HG03354 (cell line): ENCODE measurements around the gene NPC1L1.
"Not testable (repeated sequence)": the region's sequence is repeated elsewhere in the genome, so short reads cannot be mapped to it uniquely, and the experiment has no call there.

Source experiments
- ATAC-seq: cut with Tn5 transposase; IDR thresholded peaks from one replicate; pipeline ENCODE4 v1.9.1; 2021; ENCODE audit warnings: mild to moderate bottlenecking; ENCODE audit not compliant: unreplicated experiment, poor library complexity, severe bottlenecking

NPC1L1 gene

DNA sequence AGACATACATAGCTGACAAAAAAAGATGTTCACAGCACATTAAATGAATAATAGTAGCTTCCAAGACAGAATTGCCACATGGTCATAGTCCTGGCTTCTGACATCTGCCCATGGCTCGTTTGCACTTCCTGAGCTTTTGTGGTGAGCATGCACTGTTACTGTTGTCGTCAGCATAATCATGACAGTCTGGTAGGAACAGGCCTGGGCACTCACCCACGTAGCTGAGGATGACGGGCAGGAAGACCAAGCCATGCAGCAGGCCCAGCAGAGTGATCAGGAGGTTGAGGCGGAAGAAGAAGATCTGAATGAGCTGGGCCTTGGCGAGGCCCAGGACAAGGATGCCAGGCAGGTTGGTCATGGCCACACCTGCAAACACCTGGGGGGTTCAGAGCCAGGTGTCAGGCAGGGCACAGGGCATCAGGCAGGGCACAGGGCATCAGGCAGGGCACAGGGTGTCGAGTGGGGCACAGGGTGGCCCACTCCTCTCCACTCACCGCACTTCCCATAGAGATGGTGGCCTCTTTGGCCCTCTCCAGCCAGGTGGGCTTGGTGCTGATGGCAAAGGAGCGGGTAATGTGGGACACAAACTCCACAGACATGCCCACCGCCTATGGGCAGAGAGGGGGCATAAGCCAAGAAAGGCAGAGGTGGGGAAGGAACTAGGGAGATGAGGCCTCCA is 25.4 kb downstream of the NPC1L1 start:
- no peak for ATAC-seq

DNA sequence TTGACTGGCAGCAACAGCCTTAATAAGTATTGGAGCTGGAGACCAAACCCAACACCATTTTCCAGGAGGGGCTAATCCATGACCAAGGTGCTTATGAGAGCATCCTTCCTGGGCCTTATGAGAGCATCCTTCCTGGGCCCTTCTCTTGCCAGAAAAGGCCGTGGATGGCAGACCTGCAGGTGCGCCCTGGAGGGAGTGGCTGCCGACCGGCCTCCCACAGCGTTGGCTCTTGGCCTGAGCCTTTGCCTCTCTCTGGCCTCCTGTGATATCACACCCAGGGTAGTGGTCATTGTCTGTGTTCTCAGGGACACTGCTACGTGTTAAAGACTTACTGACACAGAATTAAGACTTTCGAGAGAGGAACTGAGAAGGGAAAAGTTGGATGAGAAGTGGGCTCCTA is 28.4 kb downstream of the NPC1L1 start:
- ATAC-seq: no peak

DNA sequence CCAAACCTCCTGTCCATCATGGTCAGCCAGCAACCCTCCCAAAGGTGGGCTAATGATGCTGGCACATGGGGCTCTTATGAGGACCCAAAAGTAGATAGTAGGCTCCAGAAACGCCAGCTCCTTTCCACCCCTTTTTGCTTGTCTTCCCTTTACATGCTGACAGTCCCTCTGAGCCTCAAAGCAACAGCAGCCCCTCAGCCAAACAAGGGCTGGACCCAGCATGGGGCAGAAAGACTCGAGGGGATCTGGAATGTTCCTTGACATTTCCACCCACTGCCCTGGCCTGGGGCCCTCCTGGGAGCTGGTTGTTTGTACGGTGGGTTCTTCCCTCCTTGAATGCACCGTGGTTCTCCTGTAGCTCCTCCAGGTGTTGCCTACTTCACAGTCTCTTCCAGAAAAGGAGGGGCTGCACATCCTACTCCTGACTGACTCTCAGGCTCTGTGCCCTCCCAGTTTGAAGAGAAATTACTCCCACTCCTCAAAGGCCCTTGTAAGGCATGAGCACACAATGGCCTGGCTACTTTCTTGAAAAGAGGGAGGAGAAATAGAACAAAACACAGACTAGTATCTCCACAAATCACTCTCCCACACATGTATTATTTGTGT is 29.2 kb downstream of the NPC1L1 start:
- ATAC-seq: no peak

DNA sequence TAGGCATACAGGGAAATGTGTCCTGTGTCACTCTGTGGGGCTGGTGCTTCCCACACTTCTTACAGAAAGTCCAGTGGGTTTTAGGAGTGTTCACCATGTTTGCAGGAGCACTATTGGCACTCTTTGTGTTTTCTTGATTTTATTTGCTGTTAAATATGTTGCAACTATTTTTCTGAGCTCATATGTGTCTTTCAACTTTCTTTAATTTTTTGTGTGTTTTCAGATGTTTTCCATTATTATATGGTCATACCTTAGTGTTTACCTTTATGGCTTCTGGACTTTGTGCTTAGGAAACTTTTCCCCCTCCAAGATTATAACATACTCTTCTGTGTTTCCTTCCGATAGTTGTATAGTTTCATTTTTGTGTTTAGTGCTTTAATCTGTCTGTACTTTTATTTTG is 29.9 kb downstream of the NPC1L1 start:
- no peak for ATAC-seq

DNA sequence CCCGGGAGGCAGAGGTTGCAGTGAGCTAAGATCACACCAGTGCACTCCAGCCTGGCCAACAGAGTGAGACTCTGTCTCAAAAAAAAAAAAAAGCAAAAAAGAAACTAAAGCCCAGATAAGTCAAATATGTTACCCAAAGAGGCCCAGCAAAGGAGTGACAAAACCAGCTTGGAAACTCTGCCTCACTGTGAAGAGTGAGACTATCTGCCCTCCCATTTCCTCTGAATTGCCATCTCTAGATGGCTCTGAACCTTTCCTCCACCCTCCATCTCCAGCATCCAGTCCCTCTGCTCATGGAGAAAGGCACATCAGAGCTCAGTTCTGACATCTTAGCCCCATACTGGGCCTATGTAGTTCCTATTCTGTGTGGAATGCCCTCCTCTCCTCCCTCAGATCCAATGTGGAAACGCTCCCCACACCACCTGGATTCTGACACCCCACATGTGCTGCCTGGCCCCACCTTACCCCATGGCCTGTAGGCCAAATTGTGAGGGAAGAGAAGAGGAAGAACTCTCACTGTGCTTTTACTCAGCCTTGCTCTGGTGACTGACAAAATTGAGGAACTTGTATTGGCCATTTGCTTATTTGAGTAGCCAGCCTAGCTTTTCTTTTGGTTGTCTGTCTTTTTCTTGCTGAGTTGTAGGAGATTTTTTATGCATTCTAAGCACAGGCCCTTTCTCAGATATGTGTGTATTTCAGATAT is 32.7 kb downstream of the NPC1L1 start:
- no peak for ATAC-seq

DNA sequence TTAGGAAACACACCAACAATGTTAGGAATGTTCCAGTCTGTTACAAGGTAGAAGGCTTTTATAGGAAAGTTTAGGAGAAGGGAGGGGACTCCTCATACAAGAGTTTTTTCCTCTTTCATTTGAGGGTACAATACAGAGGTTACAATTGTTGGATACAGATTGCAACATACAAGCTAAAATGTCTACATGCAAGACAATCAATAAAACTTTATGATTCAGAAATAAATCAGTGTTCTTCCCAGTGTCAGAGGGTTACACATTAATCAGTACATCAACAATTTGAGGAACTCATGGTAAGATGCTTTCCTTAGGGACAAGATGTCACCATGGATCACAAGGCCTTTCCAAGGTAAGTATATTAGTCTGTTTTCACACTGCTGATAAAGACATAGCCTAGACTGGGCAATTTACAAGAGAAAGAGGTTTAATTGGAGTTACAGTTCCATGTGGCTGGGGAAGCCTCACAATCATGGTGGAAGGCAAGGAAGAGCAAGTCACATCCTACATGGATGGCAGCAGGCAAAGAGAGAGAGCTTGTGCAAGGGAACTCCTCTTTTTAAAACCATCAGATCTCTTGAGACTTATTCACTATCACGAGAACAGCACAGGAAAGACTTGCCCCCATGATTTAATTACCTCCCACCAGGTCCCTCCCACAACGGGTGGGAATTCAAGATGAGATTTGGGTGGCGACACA is 34.4 kb downstream of the NPC1L1 start:
- ATAC-seq: not testable (repeated sequence)

DNA sequence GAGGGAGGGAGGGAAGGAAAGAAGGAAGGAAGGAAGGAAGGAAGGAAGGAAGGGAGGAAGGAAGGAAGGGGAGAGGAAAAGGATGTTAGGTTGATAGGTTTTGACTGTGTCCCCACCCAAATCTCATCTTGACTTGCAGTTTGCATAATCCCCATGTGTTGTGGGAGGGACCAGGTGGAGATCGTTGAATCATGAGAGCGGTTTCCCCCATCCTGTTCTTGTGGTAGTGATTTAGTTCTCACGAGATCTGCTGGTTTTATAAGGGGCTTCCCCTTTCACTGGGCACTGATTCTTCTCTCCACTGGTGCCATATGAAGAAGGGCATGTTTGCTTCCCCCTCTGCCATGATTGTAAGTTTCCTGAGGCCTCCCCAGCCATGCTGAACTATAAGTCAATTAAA is 35.5 kb downstream of the NPC1L1 start:
- no peak for ATAC-seq

DNA sequence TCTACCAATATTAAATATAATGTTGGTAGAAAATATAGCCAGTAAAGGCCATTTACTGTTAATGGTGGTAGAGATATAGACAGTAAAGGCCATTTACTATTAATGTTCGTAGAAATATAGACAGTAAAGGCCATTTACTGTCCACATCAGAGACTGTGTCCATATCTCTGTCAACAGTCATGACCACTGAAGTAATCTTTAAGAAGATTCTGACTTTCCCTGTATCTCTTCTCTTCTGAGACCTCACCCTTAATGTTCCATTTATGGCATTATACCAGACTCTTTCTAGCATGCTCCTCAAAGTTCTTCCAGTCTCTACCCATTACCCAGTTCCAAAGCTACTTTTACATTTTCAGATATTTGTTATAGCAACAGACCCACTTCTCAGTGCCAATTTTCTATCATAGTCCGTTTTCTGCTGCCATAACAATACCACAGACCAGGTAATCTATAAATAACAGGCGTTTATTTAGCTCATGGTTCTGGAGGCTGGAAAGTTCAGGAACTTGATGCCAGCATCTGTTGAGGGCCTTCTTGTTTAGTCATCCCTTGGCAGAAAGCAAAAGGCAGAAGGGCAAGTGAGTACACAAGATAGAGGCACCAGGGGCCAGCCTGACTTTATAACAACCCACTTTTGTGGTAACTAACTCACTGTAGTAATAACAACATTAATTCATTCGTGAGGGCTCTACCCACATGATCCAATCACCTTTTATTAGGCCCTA is 42.7 kb downstream of the NPC1L1 start:
- no peak for ATAC-seq

DNA sequence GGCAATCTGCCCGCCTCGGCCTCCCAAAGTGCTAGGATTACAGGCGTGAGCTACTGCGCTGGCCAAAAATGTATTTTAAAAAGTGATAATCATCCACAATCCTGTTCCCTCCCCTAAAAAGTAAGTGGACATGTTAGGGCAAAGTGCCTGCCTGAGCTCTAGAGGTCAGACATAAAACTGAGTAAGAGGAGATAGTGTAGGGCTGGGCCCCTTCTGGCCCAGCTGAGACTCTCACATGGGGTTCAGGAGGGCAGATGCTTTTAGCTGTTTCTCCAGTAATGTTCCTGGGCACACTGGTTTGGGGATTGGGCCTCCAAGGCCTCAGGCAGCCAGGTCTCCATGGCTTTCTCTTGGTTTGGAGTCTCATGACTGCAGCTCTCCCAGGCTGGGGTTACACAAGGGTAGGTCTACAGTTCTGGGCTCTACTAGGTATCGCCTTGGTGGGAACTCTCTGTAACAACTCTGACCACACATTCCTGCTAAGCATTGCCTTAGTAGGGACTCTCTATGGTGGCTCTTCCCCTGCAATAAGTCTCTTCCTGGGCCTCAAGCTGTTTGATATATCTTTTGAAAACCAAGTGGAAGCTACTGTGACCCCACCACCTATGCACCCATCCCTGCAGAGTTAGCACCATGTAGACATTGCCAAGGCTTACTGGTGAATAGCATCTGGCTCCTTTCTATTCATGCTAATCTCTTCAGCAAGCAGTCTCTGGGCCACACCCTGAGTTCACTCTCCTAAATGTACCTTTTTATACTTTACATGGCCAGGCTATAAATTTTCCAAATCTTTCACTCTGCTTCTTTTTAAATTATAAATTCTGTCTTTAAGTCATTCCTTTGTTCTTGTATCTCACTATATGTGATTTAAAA is 43.7 kb downstream of the NPC1L1 start:
- ATAC-seq: no peak

DNA sequence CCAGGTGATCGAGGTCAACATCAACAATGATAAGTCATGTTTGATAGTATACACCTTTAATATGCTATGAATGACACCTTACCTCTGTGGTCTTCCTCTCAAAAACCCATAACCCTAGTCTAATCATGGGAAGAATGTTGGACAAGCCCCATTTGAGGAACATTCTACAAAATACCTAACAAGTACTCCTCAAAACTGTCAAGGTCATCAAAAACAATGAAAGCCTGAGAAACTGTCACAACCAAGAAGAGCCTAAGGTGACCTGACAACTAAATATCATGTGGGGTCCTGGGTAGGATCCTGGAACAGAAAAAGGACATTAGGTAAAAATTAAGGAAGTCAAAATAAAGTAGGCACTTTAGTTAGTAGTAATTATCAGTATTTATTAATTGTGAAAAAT is 44.7 kb downstream of the NPC1L1 start:
- no peak for ATAC-seq

DNA sequence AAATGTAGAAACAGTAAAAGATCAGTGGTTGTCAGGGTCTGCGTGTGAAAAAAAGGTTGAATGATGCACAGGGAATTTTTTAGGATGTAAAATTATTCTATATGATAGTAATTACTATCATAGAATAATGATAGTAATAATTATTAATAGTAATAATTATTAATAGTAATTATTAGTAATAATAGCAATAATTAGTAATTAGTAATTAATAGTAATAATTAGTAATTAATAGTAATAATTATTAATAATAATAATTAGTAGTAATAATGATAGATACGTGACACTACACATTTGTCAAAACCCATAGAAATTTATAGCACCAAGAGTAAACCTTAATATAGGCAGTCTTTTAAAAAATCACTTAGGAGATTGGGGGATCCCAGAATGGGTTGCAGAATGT is 46.2 kb downstream of the NPC1L1 start:
- no peak for ATAC-seq

DNA sequence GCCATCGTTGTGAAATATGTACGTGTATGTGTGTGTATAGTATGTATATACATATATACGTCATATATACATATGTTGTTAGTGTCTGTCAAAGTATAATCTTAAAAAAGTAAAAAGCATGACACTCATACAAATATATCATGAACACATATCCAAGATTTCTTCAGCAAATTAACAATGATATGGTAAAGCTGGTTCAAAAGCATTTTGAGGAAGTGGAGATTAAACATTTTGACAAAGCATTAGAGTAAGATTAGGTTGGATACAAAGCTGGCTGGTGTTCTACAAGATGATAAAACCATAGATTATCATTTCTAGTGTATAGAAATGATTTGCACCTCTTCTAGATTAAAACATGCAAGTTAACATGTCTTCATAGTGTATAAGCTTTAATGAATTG is 49.9 kb downstream of the NPC1L1 start:
- no peak for ATAC-seq

DNA sequence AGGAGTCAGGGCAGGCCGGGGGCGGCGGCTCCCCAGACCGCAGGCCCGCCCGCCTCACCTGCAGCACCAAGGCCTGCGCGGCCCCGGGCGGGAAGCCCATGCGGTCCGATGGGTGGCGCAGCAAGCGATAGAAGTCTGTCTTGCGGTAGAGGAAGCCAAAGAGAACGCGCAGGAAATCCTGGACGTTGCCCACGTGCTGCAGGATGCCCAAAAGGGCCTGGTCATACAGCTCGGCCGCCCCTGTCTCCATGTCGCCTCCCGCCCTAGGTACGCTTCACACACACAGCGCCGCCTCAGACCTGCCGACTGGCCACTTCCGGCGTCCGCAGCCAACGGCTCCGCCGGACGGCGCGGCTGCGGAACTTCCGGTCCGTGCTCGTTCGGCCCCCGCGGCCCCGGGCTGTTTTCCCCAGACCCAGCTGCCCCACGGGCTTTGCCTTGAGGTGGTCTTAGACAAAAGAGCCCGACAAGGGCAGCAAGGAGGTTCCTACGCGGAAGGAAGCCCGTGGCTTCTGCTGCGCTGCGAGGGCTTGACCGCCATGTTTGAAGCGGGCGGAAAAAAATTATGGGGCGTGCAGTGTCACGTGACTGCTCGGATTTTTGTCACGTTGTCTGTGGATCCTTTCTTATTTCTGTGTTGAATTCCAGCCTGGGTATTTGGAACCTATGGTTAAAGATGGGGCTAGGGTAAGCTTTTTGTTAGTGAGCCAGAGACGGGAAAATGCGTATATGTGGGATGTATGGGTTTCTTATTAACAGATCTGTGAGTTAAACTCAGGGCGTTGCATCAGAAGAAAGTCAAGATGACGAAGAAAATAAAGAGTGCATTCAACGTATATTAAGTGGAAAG is 50.6 kb downstream of the NPC1L1 start, which contains the start of gene NUDCD3:
Gene NUDCD3, minus strand, starts transcription at position 308 of the 850 bp plus-strand sequence. Its CDS starts 58 bp downstream, at position 250.
- peak; percentile 93 for ATAC-seq

DNA sequence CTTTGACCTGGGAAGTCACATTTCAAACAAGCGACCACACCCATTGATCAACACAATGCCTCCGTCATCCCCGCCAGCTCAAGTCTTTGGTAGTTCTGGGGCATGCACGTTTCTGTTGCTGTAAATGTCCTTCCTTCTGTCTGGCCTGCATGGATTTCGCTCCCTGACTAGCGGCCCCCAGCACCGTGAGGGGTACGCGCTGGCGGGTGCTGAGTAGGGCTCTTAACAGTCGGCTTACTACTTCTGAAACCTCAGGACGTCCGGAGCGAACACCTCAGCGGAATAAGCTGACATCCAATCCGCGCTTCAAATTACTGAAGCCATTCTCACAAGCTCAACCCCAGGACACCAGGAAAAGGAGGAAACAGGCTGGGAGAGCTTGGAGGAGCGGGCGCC is 51.2 kb downstream of the NPC1L1 start:
- peak; percentile 30 for ATAC-seq

DNA sequence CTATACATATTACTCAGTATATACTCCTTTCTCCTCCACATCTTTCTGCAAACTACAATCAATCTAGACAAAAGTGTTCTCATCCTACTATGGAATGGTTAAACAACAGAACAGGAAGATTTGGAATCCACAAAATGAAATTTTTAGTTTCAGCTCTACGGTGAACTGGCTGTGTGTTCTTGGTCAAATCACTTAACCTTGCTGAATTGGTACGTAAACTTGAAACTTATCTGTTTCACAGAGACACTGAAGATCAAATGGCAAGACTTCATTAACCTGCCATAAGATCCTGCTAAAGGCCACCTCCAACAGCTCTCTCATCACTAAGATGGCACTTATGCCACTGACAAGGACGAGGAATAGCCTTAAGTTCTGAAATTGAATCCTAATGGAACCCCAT is 52.2 kb downstream of the NPC1L1 start:
- no peak for ATAC-seq

DNA sequence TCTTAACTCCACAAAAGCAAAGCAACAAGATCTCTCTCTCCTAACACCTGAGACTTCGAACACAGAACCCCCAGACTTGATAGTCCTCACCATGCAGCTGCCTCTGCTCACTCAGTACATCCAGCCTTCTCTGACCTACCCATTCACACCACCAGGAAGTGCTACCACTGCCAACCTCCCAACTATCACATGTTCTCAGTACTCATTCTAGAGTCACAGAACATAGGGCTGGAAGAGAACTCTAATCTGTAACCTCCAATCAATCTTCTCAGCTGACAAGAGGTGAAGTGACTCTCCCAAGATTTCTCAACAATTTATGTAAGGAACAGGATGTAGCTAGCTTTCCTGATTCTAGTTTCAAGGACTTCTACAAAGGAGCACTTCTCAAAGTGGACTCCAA is 54.4 kb downstream of the NPC1L1 start:
- no peak for ATAC-seq

DNA sequence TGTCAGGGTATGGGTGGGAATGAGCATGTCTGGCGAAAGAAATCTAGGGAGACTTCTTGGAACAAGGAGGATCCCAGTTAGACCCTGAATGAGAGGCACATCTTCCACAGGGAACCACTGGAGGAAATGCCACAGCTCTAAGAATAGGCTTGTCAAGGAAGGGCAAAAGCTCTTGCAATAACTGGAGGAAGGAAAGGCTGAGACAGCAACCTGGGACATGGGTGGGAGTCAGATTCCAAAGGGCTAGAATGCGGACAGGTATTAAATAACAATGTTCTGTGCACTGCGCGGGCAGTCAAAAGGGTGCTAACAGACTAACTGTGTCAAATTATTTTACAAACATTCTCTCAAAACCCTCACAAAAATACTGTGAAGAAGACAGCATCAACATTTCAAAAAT is 55.1 kb downstream of the NPC1L1 start:
- no peak for ATAC-seq
